Liver (tissue), 9 donors: ENCODE results near the gene XXYLT1. TPM values are rescaled to one million over a fixed set of nuclear protein-coding genes. Genes with fewer than 3 reads are reported as not detected.
A peak's percentile ranks its signal among the peaks of the same experiment; 100 is the strongest.

Experiments used
- DNase-seq: peaks from one replicate; pipeline ENCODE4 v3.0.0-alpha.2; 2017; ENCODE audit warnings: low spot score
- H3K27ac ChIP-seq, 2 donors: one replicate each; pipeline ENCODE4 v1.7.0; 2013; ENCODE audit warnings: inconsistent platforms in 2 of 2, low read length in 2 of 2, control low read depth in 1 of 2, low read depth in 1 of 2, mild to moderate bottlenecking in 1 of 2
- H3K27me3 ChIP-seq, 4 donors: one replicate each; pipeline versions ENCODE4 v1.6.1 to v1.7.0; 2013; ENCODE audit warnings: low read length in 3 of 4, inconsistent platforms in 1 of 4, mild to moderate bottlenecking in 1 of 4, moderate library complexity in 1 of 4; ENCODE audit not compliant: control insufficient read depth in 4 of 4, insufficient read depth in 4 of 4
- H3K36me3 ChIP-seq, 4 donors: one replicate each; pipeline versions ENCODE4 v1.6.1 to v1.7.0; 2013; ENCODE audit warnings: low read length in 3 of 4, mild to moderate bottlenecking in 3 of 4, low read depth in 1 of 4, moderate library complexity in 1 of 4; ENCODE audit not compliant: control insufficient read depth in 4 of 4, insufficient read depth in 3 of 4
- H3K4me1 ChIP-seq, 4 donors: one replicate each; pipeline versions ENCODE4 v1.6.1 to v1.7.0; 2013; ENCODE audit warnings: low read length in 3 of 4, mild to moderate bottlenecking in 3 of 4, moderate library complexity in 1 of 4; ENCODE audit not compliant: control insufficient read depth in 4 of 4, insufficient read depth in 4 of 4
- H3K4me3 ChIP-seq, 3 donors: one replicate each; pipeline versions ENCODE4 v1.6.1 to v1.7.0; 2013; ENCODE audit warnings: low read length in 3 of 3, control low read depth in 1 of 3, low read depth in 1 of 3, mild to moderate bottlenecking in 1 of 3
- H3K9ac ChIP-seq, 2 donors: one replicate each; pipeline ENCODE4 v1.7.0; 2013; ENCODE audit warnings: low read length in 2 of 2, mild to moderate bottlenecking in 2 of 2, moderate library complexity in 2 of 2, control low read depth in 1 of 2, low read depth in 1 of 2
- H3K9me3 ChIP-seq, 4 donors: one replicate each; pipeline versions ENCODE4 v1.6.1 to v1.7.0; 2013; ENCODE audit warnings: low read length in 3 of 4; ENCODE audit not compliant: control insufficient read depth in 4 of 4
- CTCF ChIP-seq: fragments of 150-350 bp; IDR thresholded peaks from 2 replicates; pipeline ENCODE4 v1.5.1; 2017; ENCODE audit warnings: improper control_type of control experiment, low read depth, low read length; ENCODE audit not compliant: missing input control
- EGR1 ChIP-seq, 2 donors: IDR thresholded peaks; 2 replicates each; pipeline ENCODE4 v1.6.1; 2016 to 2018; ENCODE audit warnings: antibody characterized with exemption in 2 of 2, low read depth in 2 of 2
- FOXA1 ChIP-seq: IDR thresholded peaks from 2 replicates; pipeline ENCODE4 v1.6.1; 2016; ENCODE audit warnings: antibody characterized with exemption
- FOXA2 ChIP-seq: IDR thresholded peaks from 2 replicates; pipeline ENCODE4 v1.6.1; 2016; ENCODE audit warnings: antibody characterized with exemption
- GABPA ChIP-seq, 2 donors: IDR thresholded peaks in 1 of 2; conservative IDR thresholded peaks in 1 of 2; 2 replicates each; pipeline ENCODE4 v1.6.1; 2016; ENCODE audit warnings: antibody characterized with exemption in 2 of 2, mild to moderate bottlenecking in 1 of 2, moderate library complexity in 1 of 2
- HNF4A ChIP-seq, 2 donors: conservative IDR thresholded peaks; 2 replicates each; pipeline ENCODE4 v1.6.1; 2016; ENCODE audit warnings: antibody characterized with exemption in 2 of 2, mild to moderate bottlenecking in 2 of 2
- HNF4G ChIP-seq: IDR thresholded peaks from 2 replicates; pipeline ENCODE4 v1.6.1; 2016; ENCODE audit warnings: antibody characterized with exemption
- JUND ChIP-seq, 2 donors: IDR thresholded peaks; 2 replicates each; pipeline ENCODE4 v1.6.1; 2016; ENCODE audit warnings: antibody characterized with exemption in 2 of 2
- MAX ChIP-seq: IDR thresholded peaks from 2 replicates; pipeline ENCODE4 v1.6.1; 2016; ENCODE audit warnings: antibody characterized with exemption
- NR2F2 ChIP-seq: IDR thresholded peaks from 2 replicates; pipeline ENCODE4 v1.6.1; 2016; ENCODE audit warnings: antibody characterized with exemption
- RAD21 ChIP-seq, 2 donors: IDR thresholded peaks; 2 replicates each; pipeline ENCODE4 v1.6.1; 2016; ENCODE audit warnings: antibody characterized with exemption in 2 of 2, mild to moderate bottlenecking in 2 of 2
- REST ChIP-seq: IDR thresholded peaks from 2 replicates; pipeline ENCODE4 v1.6.1; 2016; ENCODE audit warnings: antibody characterized with exemption, mild to moderate bottlenecking
- RXRA ChIP-seq, 2 donors: IDR thresholded peaks; 2 replicates each; pipeline ENCODE4 v1.6.1; 2017 to 2018; ENCODE audit warnings: antibody characterized with exemption in 2 of 2, mild to moderate bottlenecking in 1 of 2
- SP1 ChIP-seq: IDR thresholded peaks from 2 replicates; pipeline ENCODE4 v1.6.1; 2018; ENCODE audit warnings: antibody characterized with exemption, mild to moderate bottlenecking
- TAF1 ChIP-seq: conservative IDR thresholded peaks from 2 replicates; pipeline ENCODE4 v1.6.1; 2016; ENCODE audit warnings: antibody characterized with exemption, mild to moderate bottlenecking
- YY1 ChIP-seq: IDR thresholded peaks from 2 replicates; pipeline ENCODE4 v1.6.1; 2016; ENCODE audit warnings: antibody characterized with exemption, mild to moderate bottlenecking
- WGBS: extraction: QIAGEN DNeasy Blood & Tissue Kit; methylation state at CpG from one replicate; pipeline ENCODE4 v1.1.7; 2013; 5-methylcytosine and 5-hydroxymethylcytosine counted together
- polyA plus RNA-seq, 2 donors: library from polyadenylated mRNA; stranded (reverse) in 1 of 2; unstranded in 1 of 2; fragments of 200-250 nt in 1 of 2; fragments of >200 nt in 1 of 2; fragmentation: Nextera tagmentation in 1 of 2; extraction: Ambion mirVana in 1 of 2; gene quantifications; one replicate each; pipeline versions ENCODE4 v1.2.1 to v1.2.3, GENCODE V29; 2013 to 2015
- total RNA-seq, 2 donors: library from RNA; depleted of rRNA; stranded (reverse); fragments of >200 nt; gene quantifications; one replicate each; pipeline ENCODE4 v1.2.3, GENCODE V29; 2014
- TF ChIP-seq, protein P1 (sequence below): IDR thresholded peaks from 2 replicates; pipeline ENCODE4 v1.6.1; 2016; ENCODE audit warnings: antibody characterized with exemption
- TF ChIP-seq, protein P2 (sequence below): IDR thresholded peaks from 2 replicates; pipeline ENCODE4 v1.6.1; 2016; ENCODE audit warnings: antibody characterized with exemption
- donor health status: healthy.
- donor health status: healthy.
- donor health status: healthy.
- donor health status: healthy.
- donor health status: healthy.

The XXYLT1 gene
- total and polyA plus RNA-seq, 4 donors = 0.93 to 7.6 (median 2.8) TPM

DNA sequence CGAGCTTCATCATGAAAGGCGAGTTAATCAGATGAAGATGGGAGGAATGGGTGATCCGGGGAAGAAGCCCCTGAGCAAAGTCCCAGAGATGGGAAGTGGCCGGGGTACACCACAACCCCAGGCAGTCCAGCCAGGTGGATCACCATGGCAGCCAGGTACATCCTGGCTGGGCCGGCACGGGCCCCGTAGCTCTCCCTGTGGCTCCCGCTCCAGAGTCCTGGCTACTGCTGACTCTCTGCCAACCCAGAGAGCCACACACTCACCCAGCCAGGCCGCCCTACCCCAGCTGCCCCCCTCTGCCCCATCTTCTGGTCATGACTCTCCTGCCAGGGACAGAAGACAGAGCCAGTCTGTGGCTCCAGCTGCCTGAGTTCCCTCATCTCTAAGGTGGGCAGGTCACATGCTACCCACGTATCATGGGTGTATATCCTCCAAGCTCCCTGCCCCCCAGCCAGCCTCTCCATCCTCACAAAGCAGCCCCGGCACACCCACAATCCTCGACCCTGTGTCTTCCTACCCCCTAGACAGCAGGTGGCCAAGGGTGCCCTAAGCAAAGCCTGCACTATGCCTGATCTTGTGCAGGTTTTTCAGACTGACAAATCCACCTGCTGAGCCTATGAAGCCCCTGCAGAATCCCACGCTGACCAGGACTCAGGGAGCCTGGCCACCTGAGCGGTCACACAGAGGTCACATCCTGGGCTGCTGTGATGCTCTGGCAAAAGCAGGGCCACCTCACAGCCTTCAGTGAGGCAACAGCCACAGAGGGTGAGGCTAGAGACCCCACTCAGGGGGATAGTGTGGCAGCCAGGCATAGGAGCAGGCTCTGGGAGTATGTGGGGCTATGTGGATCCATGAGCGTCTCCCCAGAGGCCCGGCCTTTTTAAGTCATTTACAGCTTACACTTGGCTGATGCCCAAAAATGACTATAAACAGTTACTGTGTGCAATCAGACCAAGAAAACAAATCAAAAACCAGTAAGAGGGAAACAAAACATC lies 13.2 kb downstream of the XXYLT1 start:
- 94% methylated on average over 16 of the region's 16 CpGs for whole genome bisulfite sequencing
- TF ChIP-seq, protein P1, sequence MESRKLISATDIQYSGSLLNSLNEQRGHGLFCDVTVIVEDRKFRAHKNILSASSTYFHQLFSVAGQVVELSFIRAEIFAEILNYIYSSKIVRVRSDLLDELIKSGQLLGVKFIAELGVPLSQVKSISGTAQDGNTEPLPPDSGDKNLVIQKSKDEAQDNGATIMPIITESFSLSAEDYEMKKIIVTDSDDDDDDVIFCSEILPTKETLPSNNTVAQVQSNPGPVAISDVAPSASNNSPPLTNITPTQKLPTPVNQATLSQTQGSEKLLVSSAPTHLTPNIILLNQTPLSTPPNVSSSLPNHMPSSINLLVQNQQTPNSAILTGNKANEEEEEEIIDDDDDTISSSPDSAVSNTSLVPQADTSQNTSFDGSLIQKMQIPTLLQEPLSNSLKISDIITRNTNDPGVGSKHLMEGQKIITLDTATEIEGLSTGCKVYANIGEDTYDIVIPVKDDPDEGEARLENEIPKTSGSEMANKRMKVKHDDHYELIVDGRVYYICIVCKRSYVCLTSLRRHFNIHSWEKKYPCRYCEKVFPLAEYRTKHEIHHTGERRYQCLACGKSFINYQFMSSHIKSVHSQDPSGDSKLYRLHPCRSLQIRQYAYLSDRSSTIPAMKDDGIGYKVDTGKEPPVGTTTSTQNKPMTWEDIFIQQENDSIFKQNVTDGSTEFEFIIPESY = no peak
- TF ChIP-seq JUND (IDR thresholded peaks at IDR 0.05) = no peak
- TF ChIP-seq RXRA (IDR thresholded peaks at IDR 0.05) = no peak
- no peak for TF ChIP-seq NR2F2
- TF ChIP-seq HNF4A (conservative IDR thresholded peaks at IDR 0.05) = no peak
- TF ChIP-seq TAF1 = no peak
- TF ChIP-seq EGR1 (IDR thresholded peaks at IDR 0.05; ENCODE audit: low read depth in 2 of 2) = no peak
- no peak for TF ChIP-seq CTCF
- TF ChIP-seq FOXA2 = no peak
- no peak for TF ChIP-seq HNF4G
- no peak for TF ChIP-seq REST
- no peak for TF ChIP-seq GABPA (IDR thresholded peaks at IDR 0.05 in 1 of 2, conservative IDR thresholded peaks at IDR 0.05 in 1 of 2)
- TF ChIP-seq SP1 = no peak
- TF ChIP-seq YY1 = no peak
- no peak for TF ChIP-seq MAX
- TF ChIP-seq RAD21 (IDR thresholded peaks at IDR 0.05) = no peak
- TF ChIP-seq, protein P2, sequence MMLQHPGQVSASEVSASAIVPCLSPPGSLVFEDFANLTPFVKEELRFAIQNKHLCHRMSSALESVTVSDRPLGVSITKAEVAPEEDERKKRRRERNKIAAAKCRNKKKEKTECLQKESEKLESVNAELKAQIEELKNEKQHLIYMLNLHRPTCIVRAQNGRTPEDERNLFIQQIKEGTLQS = no peak
- TF ChIP-seq FOXA1 = no peak
- peaks cover 2 to 16% (median 8%) of the 10 kb centered on the region in 4 donors for H3K4me1 ChIP-seq
- no peak overlapping the region for H3K4me3 ChIP-seq
- H3K36me3 ChIP-seq = no peaks in the 10 kb centered on the region
- H3K9ac ChIP-seq = no peak overlapping the region
- peak; percentile 23 for DNase-seq
- no peaks in the 10 kb centered on the region for H3K27me3 ChIP-seq
- H3K9me3 ChIP-seq = no peaks in the 10 kb centered on the region
- no peak overlapping the region for H3K27ac ChIP-seq
